CD14-positive monocyte (primary cell): ENCODE data around the gene NR6A1. TPM values are rescaled to one million over a fixed set of nuclear protein-coding genes. Genes with fewer than 3 reads are reported as not detected.

ENCODE experiments used
- DNase-seq, 3 donors: peaks; one replicate each; pipeline ENCODE4 v3.0.0-alpha.2; 2011 to 2022
- H2AFZ ChIP-seq: 2 replicates; pipeline ENCODE4 v1.6.0; 2012; ENCODE audit warnings: mild to moderate bottlenecking, low read depth, low read length, inconsistent platforms; ENCODE audit not compliant: insufficient read depth, poor library complexity, severe bottlenecking
- H3K27ac ChIP-seq, 2 donors: 1 replicate in 1 of 2; 2 replicates in 1 of 2; pipeline ENCODE4 v1.5.1; 2012 to 2013; ENCODE audit warnings: low read length in 2 of 2, control low read depth in 1 of 2, inconsistent platforms in 1 of 2, low read depth in 1 of 2, mild to moderate bottlenecking in 1 of 2
- H3K27me3 ChIP-seq, 2 donors: one replicate each; pipeline versions ENCODE4 v1.6.0 to v1.6.1; 2011 to 2013; ENCODE audit warnings: low read length in 2 of 2; ENCODE audit not compliant: control insufficient read depth in 2 of 2, insufficient read depth in 2 of 2
- H3K36me3 ChIP-seq, 2 donors: replicated peaks in 1 of 2; 1 replicate in 1 of 2; 2 replicates in 1 of 2; pipeline versions ENCODE4 v1.5.1 to v1.6.1; 2012 to 2013; ENCODE audit warnings: low read length in 2 of 2, control low read depth in 1 of 2, inconsistent platforms in 1 of 2, mild to moderate bottlenecking in 1 of 2; ENCODE audit not compliant: insufficient read depth in 2 of 2, control insufficient read depth in 1 of 2
- H3K4me1 ChIP-seq, 2 donors: 1 replicate in 1 of 2; 2 replicates in 1 of 2; pipeline versions ENCODE4 v1.5.1 to v1.6.1; 2012 to 2013; ENCODE audit warnings: low read length in 2 of 2, control low read depth in 1 of 2, inconsistent platforms in 1 of 2, mild to moderate bottlenecking in 1 of 2, moderate library complexity in 1 of 2; ENCODE audit not compliant: insufficient read depth in 2 of 2, control insufficient read depth in 1 of 2
- H3K4me2 ChIP-seq: replicated peaks from 2 replicates; pipeline ENCODE3; 2012; ENCODE audit warnings: low read length, moderate library complexity, mild to moderate bottlenecking; ENCODE audit not compliant: poor library complexity, severe bottlenecking; ENCODE audit errors: extremely low read depth
- H3K4me3 ChIP-seq, 3 experiments: fragments of 200-600 bp in 1 of 3; sonication (generic) in 1 of 3; replicated peaks in 1 of 3; 1 replicate in 2 of 3; 2 replicates in 1 of 3; pipeline ENCODE4 v1.5.1; 2011 to 2013; ENCODE audit warnings: low read length in 3 of 3, mild to moderate bottlenecking in 3 of 3, control low read depth in 2 of 3, low read depth in 2 of 3, inconsistent platforms in 1 of 3, moderate library complexity in 1 of 3
- H3K79me2 ChIP-seq: 2 replicates; pipeline ENCODE4 v1.6.0; 2012; ENCODE audit warnings: mild to moderate bottlenecking, control low read depth, inconsistent platforms, low read length, moderate library complexity; ENCODE audit not compliant: insufficient read depth
- H3K9ac ChIP-seq: 2 replicates; pipeline ENCODE4 v1.6.0; 2017; ENCODE audit warnings: low read length, mild to moderate bottlenecking; ENCODE audit not compliant: insufficient read depth, poor library complexity, severe bottlenecking
- H3K9me3 ChIP-seq, 2 donors: replicated peaks in 1 of 2; 1 replicate in 1 of 2; 2 replicates in 1 of 2; pipeline versions ENCODE4 v1.5.1 to v1.6.1; 2012 to 2013; ENCODE audit warnings: low read length in 2 of 2, control low read depth in 1 of 2; ENCODE audit not compliant: control insufficient read depth in 1 of 2, insufficient read depth in 1 of 2
- H4K20me1 ChIP-seq: 2 replicates; pipeline ENCODE4 v1.6.0; 2012; ENCODE audit warnings: mild to moderate bottlenecking, low read length, control low read depth, moderate library complexity; ENCODE audit not compliant: insufficient read depth
- H3K27ac Mint-ChIP-seq, 7 donors: one replicate each; pipeline ENCODE4 v1.8.0; 2020; ENCODE audit warnings: mild to moderate bottlenecking in 7 of 7, mixed read lengths in 7 of 7, moderate library complexity in 6 of 7, inconsistent platforms in 2 of 7
- H3K27me3 Mint-ChIP-seq, 3 donors: one replicate each; pipeline ENCODE4 v1.8.0; 2021 to 2022; ENCODE audit warnings: low read depth in 3 of 3, mild to moderate bottlenecking in 3 of 3, mixed read lengths in 3 of 3, moderate library complexity in 3 of 3, inconsistent platforms in 1 of 3
- H3K36me3 Mint-ChIP-seq, 2 donors: one replicate each; pipeline ENCODE4 v1.8.0; 2020; ENCODE audit warnings: mixed read lengths in 2 of 2, inconsistent platforms in 1 of 2, mild to moderate bottlenecking in 1 of 2
- H3K4me1 Mint-ChIP-seq: one replicate; pipeline ENCODE4 v1.8.0; 2020; ENCODE audit warnings: mild to moderate bottlenecking, mixed read lengths
- H3K4me3 Mint-ChIP-seq, 2 donors: one replicate each; pipeline ENCODE4 v1.8.0; 2020; ENCODE audit warnings: mild to moderate bottlenecking in 2 of 2, mixed read lengths in 2 of 2, moderate library complexity in 1 of 2
- H3K9me3 Mint-ChIP-seq, 7 donors: one replicate each; pipeline ENCODE4 v1.8.0; 2020 to 2022; ENCODE audit warnings: mixed read lengths in 7 of 7, mild to moderate bottlenecking in 6 of 7, moderate library complexity in 6 of 7, inconsistent platforms in 2 of 7
- CTCF ChIP-seq: fragments of 200-600 bp; IDR thresholded peaks from one replicate; pipeline ENCODE4 v1.8.0; 2022; ENCODE audit warnings: antibody characterized with exemption, mild to moderate bottlenecking
- WGBS: methylation state at CpG from one replicate; pipeline ENCODE4 v1.1.5; 2013; ENCODE audit warnings: missing lambda C conversion rate; ENCODE audit not compliant: insufficient coverage; 5-methylcytosine and 5-hydroxymethylcytosine counted together
- intact Hi-C, 2 donors: fragments of 100-400 bp; cut with micrococcal nuclease; formaldehyde crosslinking; loops; one replicate each; pipeline versions ENCODE4 v1.15.0 to v1.15.1; 2023
- polyA plus RNA-seq, 3 donors: library from polyadenylated mRNA; depleted of rRNA in 1 of 3; unstranded in 2 of 3; stranded (reverse) in 1 of 3; fragments of 300-500 nt in 2 of 3; fragments of >200 nt in 1 of 3; fragmentation: Illumina TruSeq in 2 of 3; gene quantifications; 1 replicate in 2 of 3; 2 replicates in 1 of 3; pipeline ENCODE4 v1.2.3, GENCODE V29; 2012 to 2021

Gene NR6A1
- polyA plus RNA-seq, 3 donors, result 0.15 to 2.9 (median 0.28) TPM

GRCh38 chr9:124611106-124611505, 160.0 kb downstream of the NR6A1 start:
- Histone ChIP-seq H3K79me2 (no peaks in the 10 kb centered on the region), H3K36me3 (no peaks in the 10 kb centered on the region), H3K9me3 (no peaks in the 10 kb centered on the region), H3K4me2 (no peak overlapping the region), H4K20me1 (no peaks in the 10 kb centered on the region), H3K9ac (no peak overlapping the region), H3K27ac (no peak overlapping the region), H3K4me1 (no peaks in the 10 kb centered on the region), H2AFZ (no peak overlapping the region), H3K27me3 (no peaks in the 10 kb centered on the region), H3K4me3 (no peak overlapping the region)
- H3K4me1 Mint-ChIP-seq, result peaks cover 4% of the 10 kb centered on the region
- WGBS, result no CpG with 5 or more reads among the region's 2 CpGs
- H3K9me3 Mint-ChIP-seq, result no peaks in the 10 kb centered on the region
- DNase-seq, result no peak
- no peak for TF ChIP-seq CTCF
- intact Hi-C loops, result no loop called here
- no peak overlapping the region for H3K4me3 Mint-ChIP-seq
- no peaks in the 10 kb centered on the region for H3K27me3 Mint-ChIP-seq
- H3K36me3 Mint-ChIP-seq, result no peaks in the 10 kb centered on the region
- H3K27ac Mint-ChIP-seq, result no peak overlapping the region

- intact Hi-C loops, result no loop called here
- H3K36me3 Mint-ChIP-seq, result no peaks in the 10 kb centered on the region
- H4K20me1 ChIP-seq, result no peaks in the 10 kb centered on the region
- H3K36me3 ChIP-seq, result no peaks in the 10 kb centered on the region
- WGBS, result 100% methylated on average over 2 of the region's 2 CpGs
- no peak for TF ChIP-seq CTCF
- H3K27ac ChIP-seq, result no peak overlapping the region
- no peak overlapping the region for H3K4me2 ChIP-seq
- no peaks in the 10 kb centered on the region for H3K4me1 ChIP-seq
- no peaks in the 10 kb centered on the region for H3K79me2 ChIP-seq
- H3K27ac Mint-ChIP-seq, result no peak overlapping the region
- H3K9ac ChIP-seq, result no peak overlapping the region
- DNase-seq, result no peak
- H3K4me3 ChIP-seq, result no peak overlapping the region
- H3K27me3 Mint-ChIP-seq, result peaks cover 0 to 2% (median 0%) of the 10 kb centered on the region in 3 donors
- H3K9me3 ChIP-seq, result no peaks in the 10 kb centered on the region
- H3K9me3 Mint-ChIP-seq, result no peaks in the 10 kb centered on the region
- no peak overlapping the region for H2AFZ ChIP-seq
- no peaks in the 10 kb centered on the region for H3K27me3 ChIP-seq
- H3K4me1 Mint-ChIP-seq, result no peaks in the 10 kb centered on the region
- H3K4me3 Mint-ChIP-seq, result no peak overlapping the region
Measured at GRCh38 chr9:124606027-124606426, 165.1 kb downstream of the NR6A1 start.
